Transverse colon (tissue), 4 donors: ENCODE results near the gene MOB2.

ENCODE experiments used
- CTCF ChIP-seq, 5 experiments: fragments of 200-600 bp in 3 of 5; fragments of 450-650 bp in 2 of 5; sonication (generic) in 3 of 5; IDR thresholded peaks; 1 replicate in 2 of 5; 2 replicates in 3 of 5; pipeline ENCODE4 v1.5.1; 2016 to 2017; ENCODE audit warnings: antibody characterized with exemption in 5 of 5, inconsistent platforms in 3 of 5, mild to moderate bottlenecking in 2 of 5, moderate library complexity in 1 of 5
- POLR2A ChIP-seq: fragments of 450-650 bp; IDR thresholded peaks from one replicate; pipeline ENCODE4 v1.6.1; 2016; ENCODE audit warnings: antibody characterized with exemption, mild to moderate bottlenecking, moderate library complexity
- POLR2AphosphoS5 ChIP-seq, 3 donors: sonication (generic); formaldehyde crosslinking; IDR thresholded peaks; one replicate each; pipeline ENCODE4 v1.6.1; 2016; ENCODE audit warnings: antibody characterized with exemption in 3 of 3

GRCh38 chr11:1450949-1451710 is 35.4 kb downstream of the MOB2 start:
- TF ChIP-seq CTCF (IDR thresholded peaks at IDR 0.05) (no peak), POLR2AphosphoS5 (IDR thresholded peaks at IDR 0.05) (no peak), POLR2A (no peak)
